IPS DF 4.7 (cell line): ENCODE measurements around the gene BDKRB2.
"Not testable (repeated sequence)": the region's sequence is repeated elsewhere in the genome, so short reads cannot be mapped to it uniquely, and the experiment has no call there.

ENCODE experiments used
- DNase-seq: peaks from one replicate; pipeline ENCODE4 v3.0.0-alpha.2; 2013; ENCODE audit warnings: low spot score; ENCODE audit errors: extremely low read depth

The BDKRB2 gene

GRCh38 chr14:96221841-96222240 is 17.2 kb downstream of the BDKRB2 start:
- no peak for DNase-seq

GRCh38 chr14:96224480-96225096 is 19.9 kb downstream of the BDKRB2 start:
- no peak for DNase-seq

DNA sequence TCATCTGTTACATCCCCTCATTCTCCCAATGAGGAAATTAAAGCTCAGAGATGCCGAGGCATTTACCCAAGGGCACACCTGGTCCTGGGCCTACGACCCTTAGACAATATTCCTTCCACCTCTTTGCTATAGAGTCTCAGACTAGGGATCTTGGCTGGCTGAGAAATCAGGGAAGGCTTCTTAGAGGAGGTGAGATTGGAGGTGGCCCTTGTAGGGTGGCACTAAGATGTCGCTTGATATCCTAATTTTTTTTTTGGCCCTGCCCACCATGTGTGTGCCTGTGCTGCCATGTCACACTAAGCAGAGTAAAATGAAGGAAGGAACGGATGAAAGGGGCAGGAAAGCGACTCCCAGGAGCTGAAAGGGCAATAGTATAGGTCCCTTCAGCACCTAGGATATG is 20.6 kb downstream of the BDKRB2 start:
- DNase-seq: no peak

- no peak for DNase-seq
Measured at GRCh38 chr14:96225745-96226151, 21.1 kb downstream of the BDKRB2 start.

DNA sequence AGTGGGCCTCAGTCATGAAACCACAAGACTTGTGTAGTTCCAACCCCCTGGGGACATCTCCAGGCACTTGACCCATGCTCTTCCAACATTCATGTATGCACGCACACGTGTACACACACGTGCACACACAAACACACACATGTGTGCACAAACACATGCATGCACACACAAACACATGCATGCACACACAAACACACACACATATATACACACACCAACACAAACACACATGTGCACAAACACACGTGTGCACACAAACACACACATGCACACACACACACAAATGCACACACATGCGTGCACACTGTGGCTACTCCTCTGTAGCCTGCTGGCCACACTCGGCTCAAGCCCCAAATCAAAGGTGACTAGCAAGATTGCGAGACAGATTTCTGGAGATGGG is 22.8 kb downstream of the BDKRB2 start:
- DNase-seq: no peak

GRCh38 chr14:96229315-96229714 is 24.7 kb downstream of the BDKRB2 start:
- no peak for DNase-seq

DNA sequence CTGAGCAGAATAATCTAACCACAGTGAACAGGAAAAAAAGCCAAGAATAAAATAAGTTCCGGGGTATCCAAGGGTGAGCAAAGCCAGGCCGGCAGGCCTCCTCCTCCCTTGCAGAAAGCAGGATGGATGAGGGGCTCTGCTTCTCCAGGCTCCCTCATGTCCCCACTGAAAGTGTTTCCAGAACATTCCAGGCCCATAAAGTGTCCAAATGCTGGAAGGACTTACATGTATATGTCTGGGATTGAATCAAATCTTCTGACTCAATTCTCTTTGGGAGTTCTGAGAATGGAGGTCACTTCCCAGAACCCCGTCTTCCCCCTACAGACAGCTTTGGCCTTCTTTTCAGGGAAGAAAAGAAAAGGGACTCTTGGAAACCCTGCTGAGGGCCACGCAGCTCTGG is 26.4 kb downstream of the BDKRB2 start:
- DNase-seq: no peak

DNA sequence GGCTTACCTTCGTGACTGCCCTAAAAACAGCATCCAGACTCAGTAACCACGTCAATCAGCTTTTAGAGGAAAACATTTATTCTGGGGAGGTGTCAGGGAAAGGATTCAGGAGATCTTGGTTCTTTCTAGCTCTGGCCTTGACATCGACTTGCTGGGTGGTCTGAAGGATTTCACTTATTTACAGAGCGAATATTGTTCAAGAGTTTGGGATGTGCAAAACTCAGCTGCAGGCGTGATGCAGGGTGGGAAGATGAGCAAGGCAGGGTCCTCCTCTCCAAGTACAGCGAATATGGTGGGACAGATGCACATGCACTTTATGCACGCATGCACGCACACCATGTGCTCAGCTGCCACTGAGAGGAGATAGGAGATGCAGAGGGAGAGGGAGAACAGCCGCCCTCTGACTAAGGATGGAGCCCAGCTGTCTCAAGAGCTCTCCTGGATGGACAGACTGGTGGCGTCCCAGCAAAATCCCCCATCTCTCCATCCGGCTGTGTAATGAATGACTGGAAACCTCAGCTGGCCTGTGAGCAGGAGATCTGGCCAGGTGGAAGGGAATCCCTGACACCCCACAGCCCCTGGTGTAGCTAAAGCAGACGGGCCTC is 27.0 kb downstream of the BDKRB2 start:
- DNase-seq: no peak

GRCh38 chr14:96232506-96232905 is 27.9 kb downstream of the BDKRB2 start:
- DNase-seq: no peak

DNA sequence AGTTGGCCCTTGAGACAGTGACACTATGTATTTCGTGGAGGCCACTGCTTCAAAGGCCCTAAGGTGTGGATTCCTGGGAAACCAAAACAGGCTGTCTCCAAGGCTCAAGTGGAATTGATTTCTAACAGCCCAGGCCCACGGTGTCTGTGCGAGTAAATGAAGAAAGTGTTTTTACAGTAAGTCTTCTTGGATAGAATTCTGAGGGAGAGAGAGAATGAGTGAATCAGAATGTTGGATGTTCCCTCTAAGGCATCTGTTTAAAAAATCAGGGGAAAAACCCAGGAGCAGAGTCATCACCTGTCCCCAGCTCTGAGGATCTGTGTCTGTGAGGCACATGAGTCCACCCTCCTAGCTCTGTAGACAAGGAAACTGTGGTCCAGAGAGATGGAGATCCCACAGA is 29.0 kb downstream of the BDKRB2 start:
- DNase-seq: no peak

DNA sequence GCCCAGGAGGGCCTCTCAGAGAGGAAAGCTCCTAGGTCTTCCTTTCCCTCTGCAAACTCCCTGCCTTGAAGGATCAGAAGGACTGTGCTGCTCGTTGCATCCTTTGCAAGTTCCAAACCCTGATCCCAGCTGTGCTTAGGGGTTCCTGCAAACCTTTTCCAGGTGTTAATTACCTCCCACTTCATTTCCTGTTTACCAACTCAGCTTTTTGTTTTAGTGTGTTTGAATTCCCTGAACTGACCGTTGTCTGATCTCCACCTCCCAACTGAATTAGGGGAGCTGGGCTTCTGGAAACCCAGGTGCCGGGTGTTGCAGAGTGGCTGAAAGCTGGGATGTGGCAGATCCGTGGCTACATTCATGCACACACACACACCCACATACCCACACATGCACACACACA is 30.8 kb downstream of the BDKRB2 start:
- DNase-seq: no peak

DNA sequence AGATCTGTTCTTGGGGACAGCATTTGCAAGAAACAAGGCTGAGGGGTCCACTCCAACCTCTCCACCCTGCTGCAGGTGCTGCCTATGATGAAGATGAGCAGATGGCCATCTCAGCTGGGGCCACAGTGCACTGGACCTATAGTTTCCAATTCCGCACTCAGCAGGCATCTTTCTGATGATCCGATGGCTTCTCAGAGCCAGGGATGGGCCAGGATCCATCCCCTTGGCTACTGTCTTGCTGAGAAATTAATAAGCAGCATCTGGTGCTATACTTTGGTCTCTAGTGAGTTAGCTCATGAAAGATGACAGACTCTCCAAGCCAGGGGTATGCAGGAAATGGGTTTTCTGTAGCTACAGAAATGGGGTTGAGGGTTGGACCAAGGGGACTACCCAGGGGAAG is 33.0 kb downstream of the BDKRB2 start:
- DNase-seq: no peak

- DNase-seq: no peak
Measured at GRCh38 chr14:96238676-96239265, 34.1 kb downstream of the BDKRB2 start.

GRCh38 chr14:96239711-96240141 is 35.1 kb downstream of the BDKRB2 start:
- no peak for DNase-seq

DNA sequence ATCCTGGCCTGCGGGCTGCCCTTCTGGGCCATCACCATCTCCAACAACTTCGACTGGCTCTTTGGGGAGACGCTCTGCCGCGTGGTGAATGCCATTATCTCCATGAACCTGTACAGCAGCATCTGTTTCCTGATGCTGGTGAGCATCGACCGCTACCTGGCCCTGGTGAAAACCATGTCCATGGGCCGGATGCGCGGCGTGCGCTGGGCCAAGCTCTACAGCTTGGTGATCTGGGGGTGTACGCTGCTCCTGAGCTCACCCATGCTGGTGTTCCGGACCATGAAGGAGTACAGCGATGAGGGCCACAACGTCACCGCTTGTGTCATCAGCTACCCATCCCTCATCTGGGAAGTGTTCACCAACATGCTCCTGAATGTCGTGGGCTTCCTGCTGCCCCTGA is 36.0 kb downstream of the BDKRB2 start:
- no peak for DNase-seq

DNA sequence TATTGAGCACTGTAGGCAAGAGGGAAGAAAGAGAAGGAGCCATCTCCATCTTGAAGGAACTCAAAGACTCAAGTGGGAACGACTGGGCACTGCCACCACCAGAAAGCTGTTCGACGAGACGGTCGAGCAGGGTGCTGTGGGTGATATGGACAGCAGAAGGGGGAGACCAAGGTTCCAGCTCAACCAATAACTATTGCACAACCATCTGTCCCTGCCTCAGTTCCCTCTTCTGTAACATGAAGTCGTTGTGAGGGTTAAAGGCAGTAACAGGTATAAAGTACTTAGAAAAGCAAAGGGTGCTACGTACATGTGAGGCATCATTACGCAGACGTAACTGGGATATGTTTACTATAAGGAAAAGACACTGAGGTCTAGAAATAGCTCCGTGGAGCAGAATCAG is 37.5 kb downstream of the BDKRB2 start:
- DNase-seq: no peak

GRCh38 chr14:96243785-96244184 is 39.1 kb downstream of the BDKRB2 start:
- DNase-seq: no peak

DNA sequence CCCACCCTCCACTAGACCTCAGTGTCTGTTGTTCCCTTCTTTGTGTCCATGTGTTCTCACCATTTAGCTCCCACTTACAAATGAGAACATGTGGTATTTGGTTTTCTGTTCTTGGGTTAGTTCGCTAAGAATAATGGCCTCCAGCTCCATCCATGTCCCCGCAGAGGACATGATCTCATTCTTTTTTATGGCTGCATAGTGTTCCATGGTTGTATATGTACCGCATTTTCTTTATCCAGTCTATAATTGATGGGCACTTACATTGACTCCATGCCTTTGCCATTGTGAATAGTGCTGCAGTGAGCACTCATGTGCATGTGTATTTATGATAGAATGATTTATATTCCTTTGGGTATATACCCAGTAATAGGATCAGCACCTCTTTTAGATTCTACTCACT is 40.4 kb downstream of the BDKRB2 start:
- not testable (repeated sequence) for DNase-seq

- DNase-seq: no peak
Measured at GRCh38 chr14:96245710-96246538, 41.3 kb downstream of the BDKRB2 start.

DNA sequence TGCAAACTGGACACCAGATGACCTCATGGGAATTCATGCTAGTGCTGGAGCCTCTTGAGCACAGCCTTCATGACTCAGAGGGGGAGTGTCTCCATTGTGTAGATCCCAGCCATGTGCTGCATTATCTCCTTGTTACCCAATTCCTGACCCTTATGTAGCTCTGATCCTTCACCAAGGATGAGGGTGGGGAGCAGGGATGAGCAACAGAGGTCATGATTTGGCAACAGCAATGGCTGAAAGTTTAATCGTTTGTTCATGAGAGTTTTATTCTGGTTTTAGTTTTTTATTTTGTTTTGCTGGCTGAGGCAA is 41.9 kb downstream of the BDKRB2 start:
- no peak for DNase-seq

- no peak for DNase-seq
Measured at GRCh38 chr14:96247031-96247430, 42.4 kb downstream of the BDKRB2 start.

DNA sequence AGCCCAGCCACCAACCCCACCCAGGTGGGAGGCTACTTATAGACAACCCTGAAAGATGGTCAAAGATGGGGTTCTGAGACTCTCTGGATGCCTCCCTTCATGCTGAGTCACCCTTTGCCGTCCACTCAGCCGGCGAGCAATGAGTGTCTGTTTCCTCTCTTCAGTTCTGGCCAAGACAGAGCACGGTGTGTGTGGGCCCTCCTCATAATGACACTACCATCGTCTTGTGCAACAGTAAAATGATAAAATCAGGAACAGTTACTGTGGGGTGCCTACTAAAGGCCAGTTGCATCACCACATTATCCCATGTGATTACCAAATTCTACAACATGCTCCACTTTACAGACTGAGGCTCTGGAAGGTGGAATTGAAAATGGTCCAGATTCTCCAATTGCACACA is 44.4 kb downstream of the BDKRB2 start:
- DNase-seq: no peak
